Keratinocyte (primary cell): ENCODE results near the gene TUSC7.

Source experiments
- CTCF ChIP-seq, 3 experiments: IDR thresholded peaks in 1 of 3; conservative IDR thresholded peaks in 1 of 3; optimal IDR thresholded peaks in 1 of 3; 2 replicates in 2 of 3; 3 replicates in 1 of 3; pipeline versions ENCODE3 to v1.5.1; 2011; ENCODE audit warnings: low read length in 3 of 3, mild to moderate bottlenecking in 3 of 3, moderate library complexity in 2 of 3, control low read depth in 1 of 3, inconsistent platforms in 1 of 3; ENCODE audit not compliant: insufficient read depth in 2 of 3; ENCODE audit errors: extremely low read depth in 1 of 3
- EZH2 ChIP-seq: IDR thresholded peaks from one replicate; pipeline ENCODE4 v1.6.1; 2012; ENCODE audit warnings: inconsistent platforms, mild to moderate bottlenecking, low read length, moderate library complexity

GRCh38 chr3:116663161-116664110 is 46.1 kb upstream of the TUSC7 start:
- TF ChIP-seq CTCF (optimal IDR thresholded peaks at IDR 0.05 in 1 of 3, IDR thresholded peaks at IDR 0.05 in 1 of 3, conservative IDR thresholded peaks at IDR 0.05 in 1 of 3; ENCODE audit: extremely low read depth in 1 of 3, insufficient read depth in 2 of 3, low read length in 3 of 3) (no peak), EZH2 (no peak)
